Osteoblast (primary cell): ENCODE measurements around the gene LCP1. TPM values are rescaled to one million over a fixed set of nuclear protein-coding genes. Genes with fewer than 3 reads are reported as not detected.

Experiments used
- DNase-seq: peaks from one replicate; pipeline ENCODE4 v3.0.0; 2011; ENCODE audit warnings: low spot score, mixed read lengths; ENCODE audit not compliant: insufficient read length; ENCODE audit errors: missing footprints
- H2AFZ ChIP-seq: 2 replicates; pipeline ENCODE4 v1.6.0; 2011; ENCODE audit warnings: mild to moderate bottlenecking, low read length
- H3K27ac ChIP-seq: 2 replicates; pipeline ENCODE4 v1.5.1; 2011; ENCODE audit warnings: mild to moderate bottlenecking, low read depth, low read length, moderate library complexity
- H3K27me3 ChIP-seq: 2 replicates; pipeline ENCODE4 v1.6.0; 2012; ENCODE audit warnings: mild to moderate bottlenecking, control low read depth, inconsistent platforms, low read length, moderate library complexity; ENCODE audit not compliant: insufficient read depth
- H3K36me3 ChIP-seq: 2 replicates; pipeline ENCODE4 v1.5.1; 2011; ENCODE audit warnings: mild to moderate bottlenecking, low read length, control low read depth, moderate library complexity; ENCODE audit not compliant: insufficient read depth
- H3K4me1 ChIP-seq: 2 replicates; pipeline ENCODE4 v1.5.1; 2011; ENCODE audit warnings: mild to moderate bottlenecking, low read length, control low read depth, moderate library complexity; ENCODE audit not compliant: insufficient read depth
- H3K4me2 ChIP-seq: 2 replicates; pipeline ENCODE4 v1.6.0; 2011; ENCODE audit warnings: mild to moderate bottlenecking, low read length; ENCODE audit not compliant: insufficient read depth
- H3K4me3 ChIP-seq: fragments of 200-600 bp; sonication (generic); 3 replicates; pipeline ENCODE4 v1.5.1; 2012; ENCODE audit warnings: mild to moderate bottlenecking, low read length, inconsistent platforms; ENCODE audit not compliant: insufficient read depth
- H3K79me2 ChIP-seq: 2 replicates; pipeline ENCODE4 v1.6.0; 2012; ENCODE audit warnings: mild to moderate bottlenecking, low read length, control low read depth, inconsistent platforms; ENCODE audit not compliant: insufficient read depth
- H3K9me3 ChIP-seq: 2 replicates; pipeline ENCODE4 v1.5.1; 2011; ENCODE audit warnings: low read depth, low read length, control low read depth
- H4K20me1 ChIP-seq: 2 replicates; pipeline ENCODE4 v1.6.0; 2012; ENCODE audit warnings: mild to moderate bottlenecking, low read length, control low read depth; ENCODE audit not compliant: insufficient read depth
- total RNA-seq: library from RNA; depleted of rRNA; stranded (reverse); fragments of >200 nt; gene quantifications from 2 replicates; pipeline ENCODE4 v1.2.3, GENCODE V29; 2012
- TF ChIP-seq, protein P1 (sequence below): IDR thresholded peaks from 2 replicates; pipeline ENCODE4 v1.5.1; 2011; ENCODE audit warnings: mild to moderate bottlenecking, low read depth, low read length, moderate library complexity; ENCODE audit errors: extremely low read depth

The LCP1 gene
- total RNA-seq, 1 donor, result 1.4 TPM

DNA sequence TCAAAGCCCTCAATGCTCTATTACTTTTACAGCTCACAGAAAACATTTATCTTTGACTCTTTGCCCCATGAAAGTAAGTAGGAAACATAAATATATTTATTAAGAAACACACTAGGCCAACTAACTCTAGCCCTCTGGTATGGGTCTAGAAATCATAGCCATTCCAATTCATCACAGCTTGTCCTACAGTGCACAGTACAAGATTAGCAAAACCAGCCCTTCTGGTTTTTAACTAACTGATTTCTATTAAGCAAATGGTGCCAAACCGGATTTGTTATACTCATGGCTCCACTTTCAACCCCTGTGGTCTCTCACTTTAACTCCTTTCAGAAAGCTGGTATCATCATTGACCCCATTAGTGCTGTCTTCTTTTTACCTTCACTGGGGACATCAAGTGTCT lies 24.2 kb upstream of the LCP1 start:
- Histone ChIP-seq H3K4me2 (no peak overlapping the region), H2AFZ (no peak overlapping the region), H3K36me3 (no peaks in the 10 kb centered on the region), H3K4me3 (no peak overlapping the region), H3K79me2 (no peaks in the 10 kb centered on the region), H4K20me1 (no peaks in the 10 kb centered on the region), H3K27ac (no peak overlapping the region), H3K27me3 (peaks cover 41% of the 10 kb centered on the region), H3K9me3 (no peaks in the 10 kb centered on the region), H3K4me1 (peaks cover under 1% of the 10 kb centered on the region)
- DNase-seq, result no peak
- TF ChIP-seq, protein P1, sequence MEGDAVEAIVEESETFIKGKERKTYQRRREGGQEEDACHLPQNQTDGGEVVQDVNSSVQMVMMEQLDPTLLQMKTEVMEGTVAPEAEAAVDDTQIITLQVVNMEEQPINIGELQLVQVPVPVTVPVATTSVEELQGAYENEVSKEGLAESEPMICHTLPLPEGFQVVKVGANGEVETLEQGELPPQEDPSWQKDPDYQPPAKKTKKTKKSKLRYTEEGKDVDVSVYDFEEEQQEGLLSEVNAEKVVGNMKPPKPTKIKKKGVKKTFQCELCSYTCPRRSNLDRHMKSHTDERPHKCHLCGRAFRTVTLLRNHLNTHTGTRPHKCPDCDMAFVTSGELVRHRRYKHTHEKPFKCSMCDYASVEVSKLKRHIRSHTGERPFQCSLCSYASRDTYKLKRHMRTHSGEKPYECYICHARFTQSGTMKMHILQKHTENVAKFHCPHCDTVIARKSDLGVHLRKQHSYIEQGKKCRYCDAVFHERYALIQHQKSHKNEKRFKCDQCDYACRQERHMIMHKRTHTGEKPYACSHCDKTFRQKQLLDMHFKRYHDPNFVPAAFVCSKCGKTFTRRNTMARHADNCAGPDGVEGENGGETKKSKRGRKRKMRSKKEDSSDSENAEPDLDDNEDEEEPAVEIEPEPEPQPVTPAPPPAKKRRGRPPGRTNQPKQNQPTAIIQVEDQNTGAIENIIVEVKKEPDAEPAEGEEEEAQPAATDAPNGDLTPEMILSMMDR, result no peak

DNA sequence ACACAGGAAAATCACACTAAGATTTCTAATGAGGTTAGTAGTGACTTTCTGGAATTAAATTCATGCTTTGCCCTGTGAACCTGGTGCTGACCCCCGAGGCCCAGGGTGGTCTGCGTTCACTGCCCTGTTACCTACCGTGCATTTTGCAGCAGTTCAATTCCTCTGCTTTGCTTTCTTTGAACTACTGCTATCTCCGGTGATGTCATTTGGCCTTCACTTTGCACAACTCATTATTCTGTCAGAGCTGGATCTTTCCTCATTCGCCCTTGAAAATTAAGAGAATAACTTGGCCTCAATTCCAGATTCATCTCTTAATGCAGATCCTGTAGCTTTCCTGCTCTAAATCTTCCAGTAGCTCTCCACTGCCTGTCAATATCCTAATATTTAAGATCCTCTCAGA lies 21.0 kb upstream of the LCP1 start:
- H3K9me3 ChIP-seq, result no peaks in the 10 kb centered on the region
- no peaks in the 10 kb centered on the region for H3K79me2 ChIP-seq
- H3K4me2 ChIP-seq, result no peak overlapping the region
- no peak overlapping the region for H2AFZ ChIP-seq
- H4K20me1 ChIP-seq, result no peaks in the 10 kb centered on the region
- H3K4me3 ChIP-seq, result no peak overlapping the region
- no peak for DNase-seq
- no peaks in the 10 kb centered on the region for H3K36me3 ChIP-seq
- H3K27ac ChIP-seq, result no peak overlapping the region
- H3K4me1 ChIP-seq, result no peaks in the 10 kb centered on the region
- TF ChIP-seq, protein P1, result no peak
- peaks cover 13% of the 10 kb centered on the region for H3K27me3 ChIP-seq

DNA sequence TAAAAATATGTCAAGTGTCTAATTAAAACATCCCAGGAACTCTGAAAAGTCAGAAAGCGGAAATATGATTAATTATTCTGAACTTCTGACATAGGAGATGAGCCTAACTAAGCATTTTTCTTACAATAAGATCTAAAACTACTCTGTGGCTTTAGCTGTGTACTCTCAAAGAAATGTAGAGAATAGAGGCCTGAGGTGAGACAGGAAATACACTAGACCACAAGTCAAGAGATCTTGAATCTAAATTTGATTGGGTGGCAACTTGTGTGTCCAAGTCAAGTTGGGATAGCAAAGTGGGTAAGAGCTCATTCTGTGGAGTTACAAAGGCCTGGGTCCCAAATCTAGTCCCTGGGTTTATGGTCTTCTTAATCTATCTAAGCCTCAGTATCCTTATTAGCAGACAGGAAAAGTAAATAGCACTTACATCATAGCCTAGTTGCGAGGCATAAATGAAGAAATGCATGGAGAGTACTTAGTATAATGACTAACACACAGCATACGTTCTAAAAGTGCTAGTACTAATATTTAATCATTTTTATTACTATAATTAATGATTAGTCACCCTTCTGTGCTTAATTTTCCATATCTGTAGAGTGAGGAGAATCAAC lies 20.3 kb upstream of the LCP1 start:
- TF ChIP-seq, protein P1, result no peak
- Histone ChIP-seq H3K4me3 (no peak overlapping the region), H3K4me1 (no peaks in the 10 kb centered on the region), H3K27ac (no peak overlapping the region), H3K27me3 (peaks cover 6% of the 10 kb centered on the region), H2AFZ (no peak overlapping the region), H3K9me3 (no peaks in the 10 kb centered on the region), H3K79me2 (no peaks in the 10 kb centered on the region), H3K4me2 (no peak overlapping the region), H4K20me1 (no peaks in the 10 kb centered on the region), H3K36me3 (no peaks in the 10 kb centered on the region)
- DNase-seq, result no peak

DNA sequence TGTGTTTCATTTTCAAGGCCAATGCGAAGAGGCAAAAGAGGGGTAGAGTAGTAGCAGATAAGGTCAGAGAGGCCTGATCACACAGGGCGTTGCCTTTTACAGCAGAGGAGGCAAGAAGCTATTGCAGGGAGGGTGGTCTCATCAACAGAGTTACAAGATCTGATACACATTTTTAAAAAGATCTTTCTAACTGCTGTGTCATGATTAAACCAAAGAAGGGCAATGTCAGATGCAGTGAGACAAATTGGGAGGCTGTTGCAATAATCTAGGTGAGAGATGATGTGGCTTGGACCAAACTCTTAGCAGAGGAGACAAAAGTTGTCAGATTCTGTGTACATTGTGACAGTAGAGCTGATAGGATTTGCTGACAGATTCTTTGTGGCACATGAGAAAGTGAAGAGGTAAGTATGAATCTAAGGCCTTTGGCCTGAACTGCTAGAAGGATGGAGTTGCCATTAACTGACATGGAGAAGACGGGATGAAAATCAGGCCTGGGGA lies 16.8 kb upstream of the LCP1 start:
- Histone ChIP-seq H3K79me2 (no peaks in the 10 kb centered on the region), H3K4me1 (no peaks in the 10 kb centered on the region), H3K9me3 (no peaks in the 10 kb centered on the region), H3K4me3 (no peak overlapping the region), H2AFZ (no peak overlapping the region), H3K4me2 (no peak overlapping the region), H3K27ac (no peak overlapping the region), H3K36me3 (no peaks in the 10 kb centered on the region), H4K20me1 (no peaks in the 10 kb centered on the region), H3K27me3 (no peaks in the 10 kb centered on the region)
- TF ChIP-seq, protein P1, result no peak
- DNase-seq, result no peak
